ENCODE data around the gene CDADC1. TPM values are rescaled to one million over a fixed set of nuclear protein-coding genes. Genes with fewer than 3 reads are reported as not detected.

CDADC1 gene
- polyA plus RNA-seq, 2 donors = 2.5 to 2.7 TPM

GRCh38 chr13:49300276-49300675 is 52.6 kb downstream of the CDADC1 start:
- Histone ChIP-seq H3K4me3 (ENCODE audit: low read depth in 1 of 2, low read length in 2 of 2) (no peak overlapping the region), H3K9me3 (ENCODE audit: control insufficient read depth in 2 of 2, insufficient read depth in 1 of 2, low read depth in 1 of 2, low read length in 1 of 2) (no peaks in the 10 kb centered on the region), H3K27me3 (ENCODE audit: control insufficient read depth in 1 of 2, insufficient read depth in 2 of 2, low read length in 2 of 2) (no peaks in the 10 kb centered on the region), H3K36me3 (ENCODE audit: control insufficient read depth in 2 of 2, insufficient read depth in 2 of 2, low read length in 1 of 2) (no peaks in the 10 kb centered on the region), H3K4me1 (ENCODE audit: control insufficient read depth in 2 of 2, insufficient read depth in 2 of 2, low read length in 1 of 2) (peaks cover 0 to 11% of the 10 kb centered on the region in 2 donors), H3K27ac (ENCODE audit: low read depth in 2 of 2, low read length in 1 of 2) (no peak overlapping the region)
- 65 to 70% methylated on average over 5 of the region's 5 CpGs for WGBS, 2 donors

- no peak overlapping the region for H3K27ac ChIP-seq (ENCODE audit: low read depth in 2 of 2, low read length in 1 of 2)
- H3K36me3 ChIP-seq (ENCODE audit: control insufficient read depth in 2 of 2, insufficient read depth in 2 of 2, low read length in 1 of 2) = no peaks in the 10 kb centered on the region
- WGBS, 2 donors = 39 to 41% methylated on average over 20 of the region's 20 CpGs
- peaks cover 0 to 13% of the 10 kb centered on the region in 2 donors for H3K4me1 ChIP-seq (ENCODE audit: control insufficient read depth in 2 of 2, insufficient read depth in 2 of 2, low read length in 1 of 2)
- no peaks in the 10 kb centered on the region for H3K9me3 ChIP-seq (ENCODE audit: control insufficient read depth in 2 of 2, insufficient read depth in 1 of 2, low read depth in 1 of 2, low read length in 1 of 2)
- H3K27me3 ChIP-seq (ENCODE audit: control insufficient read depth in 1 of 2, insufficient read depth in 2 of 2, low read length in 2 of 2) = no peaks in the 10 kb centered on the region
- peak overlapping the region in 1 of 2 donors; percentile 12 for H3K4me3 ChIP-seq (ENCODE audit: low read depth in 1 of 2, low read length in 2 of 2)
Observed at GRCh38 chr13:49300739-49301589, 53.2 kb downstream of the CDADC1 start.

- Histone ChIP-seq H3K36me3 (ENCODE audit: control insufficient read depth in 2 of 2, insufficient read depth in 2 of 2, low read length in 1 of 2) (no peaks in the 10 kb centered on the region), H3K27me3 (ENCODE audit: control insufficient read depth in 1 of 2, insufficient read depth in 2 of 2, low read length in 2 of 2) (no peaks in the 10 kb centered on the region), H3K27ac (ENCODE audit: low read depth in 2 of 2, low read length in 1 of 2) (no peak overlapping the region), H3K4me3 (ENCODE audit: low read depth in 1 of 2, low read length in 2 of 2) (no peak overlapping the region), H3K9me3 (ENCODE audit: control insufficient read depth in 2 of 2, insufficient read depth in 1 of 2, low read depth in 1 of 2, low read length in 1 of 2) (no peaks in the 10 kb centered on the region), H3K4me1 (ENCODE audit: control insufficient read depth in 2 of 2, insufficient read depth in 2 of 2, low read length in 1 of 2) (peaks cover 0 to 16% of the 10 kb centered on the region in 2 donors)
- 72 to 76% methylated on average over 7 of the region's 7 CpGs for WGBS, 2 donors
Observed at GRCh38 chr13:49302222-49302621, 54.5 kb downstream of the CDADC1 start.

- WGBS, 2 donors = 62 to 79% methylated on average over 9 of the region's 9 CpGs
- H3K36me3 ChIP-seq (ENCODE audit: control insufficient read depth in 2 of 2, insufficient read depth in 2 of 2, low read length in 1 of 2) = no peaks in the 10 kb centered on the region
- H3K4me1 ChIP-seq (ENCODE audit: control insufficient read depth in 2 of 2, insufficient read depth in 2 of 2, low read length in 1 of 2) = peaks cover 0 to 16% of the 10 kb centered on the region in 2 donors
- H3K27me3 ChIP-seq (ENCODE audit: control insufficient read depth in 1 of 2, insufficient read depth in 2 of 2, low read length in 2 of 2) = no peaks in the 10 kb centered on the region
- H3K27ac ChIP-seq (ENCODE audit: low read depth in 2 of 2, low read length in 1 of 2) = no peak overlapping the region
- no peaks in the 10 kb centered on the region for H3K9me3 ChIP-seq (ENCODE audit: control insufficient read depth in 2 of 2, insufficient read depth in 1 of 2, low read depth in 1 of 2, low read length in 1 of 2)
- no peak overlapping the region for H3K4me3 ChIP-seq (ENCODE audit: low read depth in 1 of 2, low read length in 2 of 2)
Observed at GRCh38 chr13:49302817-49303216, 55.1 kb downstream of the CDADC1 start.

GRCh38 chr13:49303533-49304252 is 56.0 kb downstream of the CDADC1 start:
- 57 to 61% methylated on average over 11 of the region's 11 CpGs for WGBS, 2 donors

GRCh38 chr13:49304356-49304755 is 56.6 kb downstream of the CDADC1 start:
- H3K4me1 ChIP-seq (ENCODE audit: control insufficient read depth in 2 of 2, insufficient read depth in 2 of 2, low read length in 1 of 2) = peaks cover 0 to 23% of the 10 kb centered on the region in 2 donors
- WGBS, 2 donors = 88 to 91% methylated on average over 12 of the region's 12 CpGs
- H3K27me3 ChIP-seq (ENCODE audit: control insufficient read depth in 1 of 2, insufficient read depth in 2 of 2, low read length in 2 of 2) = no peaks in the 10 kb centered on the region
- H3K9me3 ChIP-seq (ENCODE audit: control insufficient read depth in 2 of 2, insufficient read depth in 1 of 2, low read depth in 1 of 2, low read length in 1 of 2) = no peaks in the 10 kb centered on the region
- no peak overlapping the region for H3K4me3 ChIP-seq (ENCODE audit: low read depth in 1 of 2, low read length in 2 of 2)
- no peak overlapping the region for H3K27ac ChIP-seq (ENCODE audit: low read depth in 2 of 2, low read length in 1 of 2)
- H3K36me3 ChIP-seq (ENCODE audit: control insufficient read depth in 2 of 2, insufficient read depth in 2 of 2, low read length in 1 of 2) = no peaks in the 10 kb centered on the region

More at GRCh38 chr13:49303533-49304252, 56.0 kb downstream of the CDADC1 start:
- Histone ChIP-seq H3K27ac (ENCODE audit: low read depth in 2 of 2, low read length in 1 of 2) (no peak overlapping the region), H3K27me3 (ENCODE audit: control insufficient read depth in 1 of 2, insufficient read depth in 2 of 2, low read length in 2 of 2) (no peaks in the 10 kb centered on the region), H3K4me1 (ENCODE audit: control insufficient read depth in 2 of 2, insufficient read depth in 2 of 2, low read length in 1 of 2) (peaks cover 0 to 21% of the 10 kb centered on the region in 2 donors), H3K4me3 (ENCODE audit: low read depth in 1 of 2, low read length in 2 of 2) (no peak overlapping the region), H3K9me3 (ENCODE audit: control insufficient read depth in 2 of 2, insufficient read depth in 1 of 2, low read depth in 1 of 2, low read length in 1 of 2) (no peaks in the 10 kb centered on the region), H3K36me3 (ENCODE audit: control insufficient read depth in 2 of 2, insufficient read depth in 2 of 2, low read length in 1 of 2) (no peaks in the 10 kb centered on the region)

GRCh38 chr13:49304763-49305700 is 57.3 kb downstream of the CDADC1 start:
- H3K27ac ChIP-seq (ENCODE audit: low read depth in 2 of 2, low read length in 1 of 2) = no peak overlapping the region
- H3K4me1 ChIP-seq (ENCODE audit: control insufficient read depth in 2 of 2, insufficient read depth in 2 of 2, low read length in 1 of 2) = peaks cover 0 to 23% of the 10 kb centered on the region in 2 donors
- no peaks in the 10 kb centered on the region for H3K36me3 ChIP-seq (ENCODE audit: control insufficient read depth in 2 of 2, insufficient read depth in 2 of 2, low read length in 1 of 2)
- no peaks in the 10 kb centered on the region for H3K27me3 ChIP-seq (ENCODE audit: control insufficient read depth in 1 of 2, insufficient read depth in 2 of 2, low read length in 2 of 2)
- H3K9me3 ChIP-seq (ENCODE audit: control insufficient read depth in 2 of 2, insufficient read depth in 1 of 2, low read depth in 1 of 2, low read length in 1 of 2) = no peaks in the 10 kb centered on the region
- no peak overlapping the region for H3K4me3 ChIP-seq (ENCODE audit: low read depth in 1 of 2, low read length in 2 of 2)
- 54 to 72% methylated on average over 25 of the region's 25 CpGs for WGBS, 2 donors

- WGBS, 2 donors = 60 to 74% methylated on average over 15 of the region's 15 CpGs
- Histone ChIP-seq H3K4me1 (ENCODE audit: control insufficient read depth in 2 of 2, insufficient read depth in 2 of 2, low read length in 1 of 2) (peaks cover 0 to 23% of the 10 kb centered on the region in 2 donors), H3K27ac (ENCODE audit: low read depth in 2 of 2, low read length in 1 of 2) (peak overlapping the region in 1 of 2 donors; percentile 24)
Observed at GRCh38 chr13:49305792-49306425, 58.2 kb downstream of the CDADC1 start.

More at GRCh38 chr13:49305792-49306425, 58.2 kb downstream of the CDADC1 start:
- Histone ChIP-seq H3K36me3 (ENCODE audit: control insufficient read depth in 2 of 2, insufficient read depth in 2 of 2, low read length in 1 of 2) (no peaks in the 10 kb centered on the region), H3K4me3 (ENCODE audit: low read depth in 1 of 2, low read length in 2 of 2) (no peak overlapping the region), H3K9me3 (ENCODE audit: control insufficient read depth in 2 of 2, insufficient read depth in 1 of 2, low read depth in 1 of 2, low read length in 1 of 2) (no peaks in the 10 kb centered on the region), H3K27me3 (ENCODE audit: control insufficient read depth in 1 of 2, insufficient read depth in 2 of 2, low read length in 2 of 2) (no peaks in the 10 kb centered on the region)

Data from esophagus (tissue), 2 donors.